Measurements from ENCODE around the gene ABCC2. TPM values are rescaled to one million over a fixed set of nuclear protein-coding genes. Genes with fewer than 3 reads are reported as not detected.

The ABCC2 gene
- total and polyA plus RNA-seq, 2 experiments from 2014 or later = 0.45 to 2.4 TPM

DNA sequence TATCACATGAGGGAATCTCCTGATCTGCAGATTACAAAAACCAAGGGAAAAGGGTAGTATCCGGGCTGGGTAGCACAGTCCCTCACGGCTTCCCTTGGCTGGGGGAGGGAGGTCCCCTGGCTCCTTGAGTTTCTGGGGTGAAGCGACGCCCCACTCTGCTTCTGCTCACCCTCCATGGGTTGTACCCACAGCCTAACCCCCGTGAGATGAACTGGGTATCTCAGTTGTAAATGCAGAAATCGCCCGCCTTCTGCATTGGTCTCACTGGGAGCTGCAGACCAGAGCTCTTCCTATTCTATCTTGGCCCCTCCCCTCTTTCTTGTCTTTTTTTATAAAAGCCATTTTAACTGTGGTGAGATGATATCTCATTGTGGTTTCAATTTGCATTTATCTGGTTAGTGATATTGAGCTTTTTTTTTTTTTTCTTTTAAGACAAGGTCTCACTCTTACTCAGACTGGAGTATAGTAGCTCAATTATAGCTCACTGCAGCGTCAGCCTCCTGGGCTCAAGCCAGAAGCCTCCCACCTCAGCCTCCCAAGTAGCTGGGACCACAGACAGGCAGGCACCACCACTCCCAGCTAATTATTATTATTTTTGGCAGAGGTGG, 87.8 kb downstream of the ABCC2 start:
- Mint-ChIP-seq H3K27ac (no peak overlapping the region), H3K36me3 (ENCODE audit: low read depth) (peaks cover 1% of the 10 kb centered on the region), H3K27me3 (ENCODE audit: insufficient read depth, low read depth, poor library complexity) (peaks cover 5% of the 10 kb centered on the region), H3K4me3 (no peak overlapping the region), H3K4me1 (no peaks in the 10 kb centered on the region; the same call in 2 of the 3 replicates), H3K9me3 (peaks cover 7% of the 10 kb centered on the region)
- H3K79me2 ChIP-seq (replicated peaks; ENCODE audit: insufficient read depth) = no peaks in the 10 kb centered on the region
- H3K9me2 ChIP-seq (ENCODE audit: insufficient read depth) = no peaks in the 10 kb centered on the region
- no peak overlapping the region for H3K27ac ChIP-seq (ENCODE audit: low read depth)
- DNase-seq (ENCODE audit: low spot score) (no peak), ATAC-seq (no peak)
- no peak overlapping the region for H3K4me3 ChIP-seq
- no peaks in the 10 kb centered on the region for H3K4me1 ChIP-seq (ENCODE audit: insufficient read depth)
- 0 out of 2 replicates have a peak, but pooled peaks cover 3% of the 10 kb centered on the region for H3F3A ChIP-seq (replicated peaks; ENCODE audit: low read depth)
- no peaks in the 10 kb centered on the region; the same call in 1 of the 2 replicates for H4K20me1 ChIP-seq (replicated peaks; ENCODE audit: insufficient read depth)
- H3K27me3 ChIP-seq (ENCODE audit: insufficient read depth) = no peaks in the 10 kb centered on the region
- TF ChIP-seq JUNB (IDR thresholded peaks at IDR 0.05; ENCODE audit: unreplicated experiment) = no peak
- no peak for TF ChIP-seq EZH2 (IDR thresholded peaks at IDR 0.05; ENCODE audit: low read depth, unreplicated experiment)
- TF ChIP-seq, protein P1, sequence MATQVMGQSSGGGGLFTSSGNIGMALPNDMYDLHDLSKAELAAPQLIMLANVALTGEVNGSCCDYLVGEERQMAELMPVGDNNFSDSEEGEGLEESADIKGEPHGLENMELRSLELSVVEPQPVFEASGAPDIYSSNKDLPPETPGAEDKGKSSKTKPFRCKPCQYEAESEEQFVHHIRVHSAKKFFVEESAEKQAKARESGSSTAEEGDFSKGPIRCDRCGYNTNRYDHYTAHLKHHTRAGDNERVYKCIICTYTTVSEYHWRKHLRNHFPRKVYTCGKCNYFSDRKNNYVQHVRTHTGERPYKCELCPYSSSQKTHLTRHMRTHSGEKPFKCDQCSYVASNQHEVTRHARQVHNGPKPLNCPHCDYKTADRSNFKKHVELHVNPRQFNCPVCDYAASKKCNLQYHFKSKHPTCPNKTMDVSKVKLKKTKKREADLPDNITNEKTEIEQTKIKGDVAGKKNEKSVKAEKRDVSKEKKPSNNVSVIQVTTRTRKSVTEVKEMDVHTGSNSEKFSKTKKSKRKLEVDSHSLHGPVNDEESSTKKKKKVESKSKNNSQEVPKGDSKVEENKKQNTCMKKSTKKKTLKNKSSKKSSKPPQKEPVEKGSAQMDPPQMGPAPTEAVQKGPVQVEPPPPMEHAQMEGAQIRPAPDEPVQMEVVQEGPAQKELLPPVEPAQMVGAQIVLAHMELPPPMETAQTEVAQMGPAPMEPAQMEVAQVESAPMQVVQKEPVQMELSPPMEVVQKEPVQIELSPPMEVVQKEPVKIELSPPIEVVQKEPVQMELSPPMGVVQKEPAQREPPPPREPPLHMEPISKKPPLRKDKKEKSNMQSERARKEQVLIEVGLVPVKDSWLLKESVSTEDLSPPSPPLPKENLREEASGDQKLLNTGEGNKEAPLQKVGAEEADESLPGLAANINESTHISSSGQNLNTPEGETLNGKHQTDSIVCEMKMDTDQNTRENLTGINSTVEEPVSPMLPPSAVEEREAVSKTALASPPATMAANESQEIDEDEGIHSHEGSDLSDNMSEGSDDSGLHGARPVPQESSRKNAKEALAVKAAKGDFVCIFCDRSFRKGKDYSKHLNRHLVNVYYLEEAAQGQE (IDR thresholded peaks at IDR 0.05; ENCODE audit: unreplicated experiment) = no peak
- no peak for TF ChIP-seq CREB1 (CRISPR knock-in tag; IDR thresholded peaks at IDR 0.05; ENCODE audit: low read depth)
- TF ChIP-seq POLR2AphosphoS5 (IDR thresholded peaks at IDR 0.05; ENCODE audit: low read depth) = no peak
- TF ChIP-seq STAT1 (IDR thresholded peaks at IDR 0.05; ENCODE audit: unreplicated experiment) = no peak
- no peak for TF ChIP-seq NANOG (IDR thresholded peaks at IDR 0.05; ENCODE audit: borderline replicate concordance)
- TF ChIP-seq, protein P2, sequence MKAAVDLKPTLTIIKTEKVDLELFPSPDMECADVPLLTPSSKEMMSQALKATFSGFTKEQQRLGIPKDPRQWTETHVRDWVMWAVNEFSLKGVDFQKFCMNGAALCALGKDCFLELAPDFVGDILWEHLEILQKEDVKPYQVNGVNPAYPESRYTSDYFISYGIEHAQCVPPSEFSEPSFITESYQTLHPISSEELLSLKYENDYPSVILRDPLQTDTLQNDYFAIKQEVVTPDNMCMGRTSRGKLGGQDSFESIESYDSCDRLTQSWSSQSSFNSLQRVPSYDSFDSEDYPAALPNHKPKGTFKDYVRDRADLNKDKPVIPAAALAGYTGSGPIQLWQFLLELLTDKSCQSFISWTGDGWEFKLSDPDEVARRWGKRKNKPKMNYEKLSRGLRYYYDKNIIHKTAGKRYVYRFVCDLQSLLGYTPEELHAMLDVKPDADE (IDR thresholded peaks at IDR 0.05) = no peak
- TF ChIP-seq ZNF114 (CRISPR knock-in tag; IDR thresholded peaks at IDR 0.05) = no peak
- TF ChIP-seq, protein P3, sequence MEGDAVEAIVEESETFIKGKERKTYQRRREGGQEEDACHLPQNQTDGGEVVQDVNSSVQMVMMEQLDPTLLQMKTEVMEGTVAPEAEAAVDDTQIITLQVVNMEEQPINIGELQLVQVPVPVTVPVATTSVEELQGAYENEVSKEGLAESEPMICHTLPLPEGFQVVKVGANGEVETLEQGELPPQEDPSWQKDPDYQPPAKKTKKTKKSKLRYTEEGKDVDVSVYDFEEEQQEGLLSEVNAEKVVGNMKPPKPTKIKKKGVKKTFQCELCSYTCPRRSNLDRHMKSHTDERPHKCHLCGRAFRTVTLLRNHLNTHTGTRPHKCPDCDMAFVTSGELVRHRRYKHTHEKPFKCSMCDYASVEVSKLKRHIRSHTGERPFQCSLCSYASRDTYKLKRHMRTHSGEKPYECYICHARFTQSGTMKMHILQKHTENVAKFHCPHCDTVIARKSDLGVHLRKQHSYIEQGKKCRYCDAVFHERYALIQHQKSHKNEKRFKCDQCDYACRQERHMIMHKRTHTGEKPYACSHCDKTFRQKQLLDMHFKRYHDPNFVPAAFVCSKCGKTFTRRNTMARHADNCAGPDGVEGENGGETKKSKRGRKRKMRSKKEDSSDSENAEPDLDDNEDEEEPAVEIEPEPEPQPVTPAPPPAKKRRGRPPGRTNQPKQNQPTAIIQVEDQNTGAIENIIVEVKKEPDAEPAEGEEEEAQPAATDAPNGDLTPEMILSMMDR (conservative IDR thresholded peaks at IDR 0.05; ENCODE audit: low read depth in 2 of 2) = no peak
- TF ChIP-seq ZNF331 (CRISPR knock-in tag; IDR thresholded peaks at IDR 0.05; ENCODE audit: low read depth) = no peak
- TF ChIP-seq, protein P4, sequence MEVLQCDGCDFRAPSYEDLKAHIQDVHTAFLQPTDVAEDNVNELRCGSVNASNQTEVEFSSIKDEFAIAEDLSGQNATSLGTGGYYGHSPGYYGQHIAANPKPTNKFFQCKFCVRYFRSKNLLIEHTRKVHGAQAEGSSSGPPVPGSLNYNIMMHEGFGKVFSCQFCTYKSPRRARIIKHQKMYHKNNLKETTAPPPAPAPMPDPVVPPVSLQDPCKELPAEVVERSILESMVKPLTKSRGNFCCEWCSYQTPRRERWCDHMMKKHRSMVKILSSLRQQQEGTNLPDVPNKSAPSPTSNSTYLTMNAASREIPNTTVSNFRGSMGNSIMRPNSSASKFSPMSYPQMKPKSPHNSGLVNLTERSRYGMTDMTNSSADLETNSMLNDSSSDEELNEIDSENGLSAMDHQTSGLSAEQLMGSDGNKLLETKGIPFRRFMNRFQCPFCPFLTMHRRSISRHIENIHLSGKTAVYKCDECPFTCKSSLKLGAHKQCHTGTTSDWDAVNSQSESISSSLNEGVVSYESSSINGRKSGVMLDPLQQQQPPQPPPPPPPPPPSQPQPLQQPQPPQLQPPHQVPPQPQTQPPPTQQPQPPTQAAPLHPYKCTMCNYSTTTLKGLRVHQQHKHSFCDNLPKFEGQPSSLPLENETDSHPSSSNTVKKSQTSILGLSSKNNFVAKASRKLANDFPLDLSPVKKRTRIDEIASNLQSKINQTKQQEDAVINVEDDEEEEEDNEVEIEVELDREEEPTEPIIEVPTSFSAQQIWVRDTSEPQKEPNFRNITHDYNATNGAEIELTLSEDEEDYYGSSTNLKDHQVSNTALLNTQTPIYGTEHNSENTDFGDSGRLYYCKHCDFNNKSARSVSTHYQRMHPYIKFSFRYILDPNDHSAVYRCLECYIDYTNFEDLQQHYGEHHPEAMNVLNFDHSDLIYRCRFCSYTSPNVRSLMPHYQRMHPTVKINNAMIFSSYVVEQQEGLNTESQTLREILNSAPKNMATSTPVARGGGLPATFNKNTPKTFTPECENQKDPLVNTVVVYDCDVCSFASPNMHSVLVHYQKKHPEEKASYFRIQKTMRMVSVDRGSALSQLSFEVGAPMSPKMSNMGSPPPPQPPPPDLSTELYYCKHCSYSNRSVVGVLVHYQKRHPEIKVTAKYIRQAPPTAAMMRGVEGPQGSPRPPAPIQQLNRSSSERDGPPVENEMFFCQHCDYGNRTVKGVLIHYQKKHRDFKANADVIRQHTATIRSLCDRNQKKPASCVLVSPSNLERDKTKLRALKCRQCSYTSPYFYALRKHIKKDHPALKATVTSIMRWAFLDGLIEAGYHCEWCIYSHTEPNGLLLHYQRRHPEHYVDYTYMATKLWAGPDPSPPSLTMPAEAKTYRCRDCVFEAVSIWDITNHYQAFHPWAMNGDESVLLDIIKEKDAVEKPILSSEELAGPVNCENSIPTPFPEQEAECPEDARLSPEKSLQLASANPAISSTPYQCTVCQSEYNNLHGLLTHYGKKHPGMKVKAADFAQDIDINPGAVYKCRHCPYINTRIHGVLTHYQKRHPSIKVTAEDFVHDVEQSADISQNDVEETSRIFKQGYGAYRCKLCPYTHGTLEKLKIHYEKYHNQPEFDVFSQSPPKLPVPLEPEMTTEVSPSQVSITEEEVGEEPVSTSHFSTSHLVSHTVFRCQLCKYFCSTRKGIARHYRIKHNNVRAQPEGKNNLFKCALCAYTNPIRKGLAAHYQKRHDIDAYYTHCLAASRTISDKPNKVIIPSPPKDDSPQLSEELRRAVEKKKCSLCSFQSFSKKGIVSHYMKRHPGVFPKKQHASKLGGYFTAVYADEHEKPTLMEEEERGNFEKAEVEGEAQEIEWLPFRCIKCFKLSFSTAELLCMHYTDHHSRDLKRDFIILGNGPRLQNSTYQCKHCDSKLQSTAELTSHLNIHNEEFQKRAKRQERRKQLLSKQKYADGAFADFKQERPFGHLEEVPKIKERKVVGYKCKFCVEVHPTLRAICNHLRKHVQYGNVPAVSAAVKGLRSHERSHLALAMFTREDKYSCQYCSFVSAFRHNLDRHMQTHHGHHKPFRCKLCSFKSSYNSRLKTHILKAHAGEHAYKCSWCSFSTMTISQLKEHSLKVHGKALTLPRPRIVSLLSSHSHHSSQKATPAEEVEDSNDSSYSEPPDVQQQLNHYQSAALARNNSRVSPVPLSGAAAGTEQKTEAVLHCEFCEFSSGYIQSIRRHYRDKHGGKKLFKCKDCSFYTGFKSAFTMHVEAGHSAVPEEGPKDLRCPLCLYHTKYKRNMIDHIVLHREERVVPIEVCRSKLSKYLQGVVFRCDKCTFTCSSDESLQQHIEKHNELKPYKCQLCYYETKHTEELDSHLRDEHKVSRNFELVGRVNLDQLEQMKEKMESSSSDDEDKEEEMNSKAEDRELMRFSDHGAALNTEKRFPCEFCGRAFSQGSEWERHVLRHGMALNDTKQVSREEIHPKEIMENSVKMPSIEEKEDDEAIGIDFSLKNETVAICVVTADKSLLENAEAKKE (CRISPR knock-in tag; IDR thresholded peaks at IDR 0.05) = no peak
- TF ChIP-seq EZH2phosphoT487 (IDR thresholded peaks at IDR 0.05; ENCODE audit: unreplicated experiment) = no peak
- H3K36me3 ChIP-seq (ENCODE audit: insufficient read depth) = no peaks in the 10 kb centered on the region
- H2AFZ ChIP-seq = no peak overlapping the region
- H3K4me2 ChIP-seq = no peak overlapping the region

Measured in GM23338 (cell line).